Inflammatory macrophage treated with lipopolysaccharide for 4 hours (primary cell): ENCODE results near the gene ACRBP.
"Not testable (repeated sequence)": the region's sequence is repeated elsewhere in the genome, so short reads cannot be mapped to it uniquely, and the experiment has no call there.

Source experiments
- DNase-seq: peaks from one replicate; pipeline ENCODE4 v3.0.0-alpha.2; 2020

The ACRBP gene

DNA sequence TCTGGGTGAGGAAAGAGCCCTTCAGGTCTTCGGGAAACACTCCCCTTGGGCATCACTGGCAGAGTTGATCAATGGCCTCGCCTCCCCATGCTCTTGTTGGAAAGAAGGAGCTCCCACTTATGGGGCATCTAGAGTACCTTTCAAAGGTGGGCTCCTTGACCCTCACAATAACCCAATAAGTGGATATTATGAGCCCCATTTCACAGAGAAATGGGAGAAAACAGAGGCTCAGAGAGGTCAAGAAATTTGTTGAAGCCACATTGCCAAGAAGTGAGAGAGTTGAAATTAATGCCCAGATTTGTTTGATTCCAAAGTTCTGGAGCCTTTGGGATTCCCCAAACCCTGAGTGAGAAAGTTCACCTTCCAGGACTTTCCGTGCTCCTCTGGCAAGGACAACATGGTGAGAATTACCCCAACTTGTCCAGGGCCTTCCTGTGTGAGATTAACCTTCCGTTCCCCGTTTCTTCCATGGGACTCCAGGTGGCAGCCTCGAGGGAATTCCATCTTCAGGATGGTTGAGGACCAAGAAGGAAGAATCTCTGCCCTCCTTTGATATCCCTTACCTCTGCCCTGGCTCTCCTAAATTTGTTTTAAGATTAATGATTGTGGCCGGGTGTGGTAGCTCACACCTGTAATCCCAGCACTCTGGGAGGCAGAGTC, 32.6 kb downstream of the ACRBP start:
- no peak for DNase-seq

DNA sequence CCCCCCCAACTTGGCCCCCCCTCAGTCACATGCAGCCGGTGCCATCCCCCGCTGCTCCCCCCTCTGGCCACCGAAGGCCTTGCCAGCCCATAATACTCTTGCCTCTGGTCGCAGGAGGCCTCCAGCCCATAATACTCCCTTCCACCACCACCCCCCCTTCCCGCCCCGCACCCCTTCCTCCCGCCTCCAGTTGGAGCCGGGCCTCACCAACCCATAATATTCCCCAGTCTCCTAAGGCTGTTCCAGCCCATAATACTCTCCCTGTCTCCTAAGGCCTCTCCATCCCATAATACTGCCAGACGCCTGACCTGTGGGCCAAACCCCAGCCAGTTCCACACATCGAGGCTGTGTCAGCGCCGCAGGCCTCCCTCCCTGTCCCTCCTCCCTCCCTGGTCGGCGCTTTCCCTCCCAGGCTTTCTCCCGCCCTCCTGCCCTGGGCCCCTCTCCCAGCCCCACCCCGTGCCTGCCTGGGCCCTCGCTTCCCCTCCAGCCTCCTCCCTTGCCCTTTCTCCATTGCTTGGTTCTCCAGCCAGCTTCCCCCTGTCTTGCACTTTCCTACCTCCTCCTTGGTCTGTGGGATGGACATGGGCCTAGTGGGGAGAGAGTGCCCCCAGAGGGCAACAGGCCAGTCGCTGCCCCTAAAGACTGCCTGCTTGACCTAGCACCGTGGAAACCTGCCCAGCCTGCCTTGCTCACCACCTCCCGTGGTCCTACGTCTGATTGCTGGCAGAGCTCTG, 33.3 kb downstream of the ACRBP start:
- DNase-seq = peak; percentile 66

DNA sequence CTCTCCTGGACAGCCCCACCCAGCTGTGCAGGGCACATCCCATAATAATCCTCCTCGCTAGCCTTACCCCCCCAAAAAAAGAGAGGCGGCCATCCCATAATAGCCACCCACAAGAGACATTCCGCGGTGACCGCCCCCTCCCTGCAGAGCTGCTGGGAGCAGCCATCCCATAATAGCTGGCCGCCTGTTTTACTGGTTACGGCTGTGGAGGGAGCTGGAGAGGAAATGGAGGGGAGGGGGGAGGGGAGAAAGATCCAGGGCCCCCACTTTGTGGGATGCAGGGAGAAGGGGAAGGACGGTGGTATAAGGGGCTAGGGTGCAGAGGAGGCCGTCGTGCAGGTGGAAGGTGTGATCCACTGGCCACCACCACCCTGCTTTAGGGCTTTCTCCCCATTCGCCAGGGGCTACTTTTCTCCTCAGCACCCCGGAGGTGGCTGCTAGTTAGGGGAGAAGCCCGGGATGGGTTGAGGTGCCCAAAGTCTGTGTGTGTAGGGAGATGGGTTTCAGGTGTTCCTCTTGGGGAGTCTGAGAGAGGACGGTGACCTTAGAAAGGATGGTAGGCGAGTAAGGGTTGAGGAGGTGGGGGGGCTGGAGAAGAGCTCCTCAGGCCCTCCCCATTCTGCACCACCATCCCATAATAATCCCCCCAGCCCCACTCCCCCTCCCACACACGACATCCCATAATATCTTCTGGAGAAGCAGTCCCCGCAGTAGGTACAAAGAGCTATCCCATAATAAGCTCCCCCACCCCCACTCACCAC, 34.0 kb downstream of the ACRBP start:
- DNase-seq = no peak

DNA sequence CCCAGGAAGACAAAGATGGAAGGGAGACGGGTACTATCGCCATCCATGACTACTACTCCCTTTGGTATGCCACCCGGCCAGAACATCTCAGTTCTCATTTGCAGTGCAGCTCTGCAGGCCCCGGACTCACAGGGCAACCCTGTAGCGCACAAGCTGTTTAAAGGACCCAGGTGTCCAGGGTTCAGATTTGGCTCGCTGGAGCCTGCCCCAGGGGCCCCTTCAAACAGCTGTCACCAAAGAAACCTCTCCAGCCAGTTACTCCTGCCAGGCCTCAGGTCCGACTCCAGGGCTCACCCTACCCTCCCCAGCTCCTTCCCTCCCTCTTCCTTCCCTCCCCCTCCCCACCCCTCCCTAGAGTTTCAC, 34.6 kb downstream of the ACRBP start:
- DNase-seq = no peak

DNA sequence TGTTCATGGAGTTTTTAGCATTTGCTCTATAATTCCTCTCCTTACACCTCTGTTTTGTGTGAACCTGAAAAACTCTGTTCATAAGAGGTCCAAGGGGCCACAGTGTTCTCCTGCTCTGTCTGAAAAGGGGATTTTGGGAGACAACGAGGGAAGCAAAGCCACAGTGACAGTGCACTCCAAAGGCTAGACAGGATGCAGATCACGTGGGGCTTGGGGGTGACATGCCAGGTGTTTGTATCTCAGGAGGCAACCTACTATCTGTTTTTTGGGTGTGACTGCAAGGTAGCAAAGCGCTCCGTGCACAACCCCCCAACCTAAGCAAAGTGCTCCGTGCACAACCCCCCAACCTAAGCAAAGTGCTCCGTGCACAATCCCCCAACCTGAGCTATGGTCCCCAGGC, 35.0 kb downstream of the ACRBP start:
- no peak for DNase-seq

DNA sequence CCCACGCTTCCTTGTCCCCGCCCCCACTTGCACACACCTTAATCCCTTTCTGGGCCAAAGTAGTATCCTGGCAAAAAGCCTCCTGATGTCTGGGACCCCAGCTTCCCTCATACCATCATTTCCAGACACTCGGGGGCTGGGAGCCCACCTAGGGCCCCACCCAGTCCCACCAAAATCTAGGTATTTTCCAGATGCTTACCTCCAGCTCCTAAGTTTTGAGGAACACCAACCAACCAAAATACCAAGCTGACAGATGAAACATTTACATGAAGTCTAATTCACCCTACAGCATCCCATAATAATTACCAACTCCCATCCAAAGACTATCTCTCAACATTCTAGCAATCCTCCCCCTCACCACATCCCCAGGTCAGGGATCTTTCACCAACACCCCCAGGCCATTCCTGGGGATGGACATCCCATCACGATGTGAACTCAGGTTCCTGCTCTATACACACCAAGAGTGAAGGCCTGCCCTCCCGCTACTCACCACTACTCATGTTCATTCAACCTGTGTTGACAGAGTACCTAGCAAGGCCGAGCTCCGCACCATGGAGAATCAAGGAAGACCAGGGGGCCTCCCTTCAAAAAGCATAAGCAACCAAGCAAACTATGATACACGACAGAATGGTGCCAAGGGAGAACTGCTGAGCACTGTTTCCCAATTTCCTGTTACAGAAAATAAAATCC, 38.5 kb downstream of the ACRBP start:
- DNase-seq = no peak

DNA sequence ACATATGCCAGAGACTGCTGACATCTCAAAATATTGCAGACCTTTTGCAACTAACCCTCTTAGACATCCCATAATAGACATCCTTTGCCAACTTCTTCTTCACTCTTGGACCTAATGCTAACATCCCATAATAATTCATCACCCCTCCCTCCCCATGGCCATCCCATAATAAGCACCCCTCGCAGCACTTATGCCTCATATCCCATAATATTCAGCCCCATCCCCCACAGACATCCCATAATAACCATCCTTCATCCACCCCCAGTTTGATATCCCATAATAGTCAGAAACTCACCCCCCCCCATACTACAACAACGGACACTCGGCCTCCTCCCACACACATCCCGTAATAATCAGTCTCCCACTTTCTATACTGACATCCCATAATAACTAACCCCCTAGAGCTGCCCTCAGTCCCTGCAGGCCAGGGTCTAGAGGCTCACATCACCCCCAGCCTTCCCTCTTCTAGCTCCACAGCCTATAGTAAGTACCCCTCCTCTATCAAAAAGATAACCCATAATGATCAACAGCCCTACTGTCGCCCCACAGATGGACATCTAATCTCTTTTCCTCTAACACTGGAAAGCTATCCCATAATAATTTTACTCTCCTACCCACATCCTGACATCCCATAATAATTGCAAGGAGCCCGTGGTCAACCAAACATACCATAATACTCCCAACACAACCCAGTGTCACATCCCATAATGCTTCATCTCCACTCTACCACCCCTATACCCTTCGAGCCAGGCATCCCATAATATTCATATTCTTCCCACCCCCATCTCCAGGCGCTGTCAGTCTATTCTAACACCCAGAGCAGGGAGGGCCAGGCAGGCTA, 39.3 kb downstream of the ACRBP start:
- peak; percentile 24 for DNase-seq

DNA sequence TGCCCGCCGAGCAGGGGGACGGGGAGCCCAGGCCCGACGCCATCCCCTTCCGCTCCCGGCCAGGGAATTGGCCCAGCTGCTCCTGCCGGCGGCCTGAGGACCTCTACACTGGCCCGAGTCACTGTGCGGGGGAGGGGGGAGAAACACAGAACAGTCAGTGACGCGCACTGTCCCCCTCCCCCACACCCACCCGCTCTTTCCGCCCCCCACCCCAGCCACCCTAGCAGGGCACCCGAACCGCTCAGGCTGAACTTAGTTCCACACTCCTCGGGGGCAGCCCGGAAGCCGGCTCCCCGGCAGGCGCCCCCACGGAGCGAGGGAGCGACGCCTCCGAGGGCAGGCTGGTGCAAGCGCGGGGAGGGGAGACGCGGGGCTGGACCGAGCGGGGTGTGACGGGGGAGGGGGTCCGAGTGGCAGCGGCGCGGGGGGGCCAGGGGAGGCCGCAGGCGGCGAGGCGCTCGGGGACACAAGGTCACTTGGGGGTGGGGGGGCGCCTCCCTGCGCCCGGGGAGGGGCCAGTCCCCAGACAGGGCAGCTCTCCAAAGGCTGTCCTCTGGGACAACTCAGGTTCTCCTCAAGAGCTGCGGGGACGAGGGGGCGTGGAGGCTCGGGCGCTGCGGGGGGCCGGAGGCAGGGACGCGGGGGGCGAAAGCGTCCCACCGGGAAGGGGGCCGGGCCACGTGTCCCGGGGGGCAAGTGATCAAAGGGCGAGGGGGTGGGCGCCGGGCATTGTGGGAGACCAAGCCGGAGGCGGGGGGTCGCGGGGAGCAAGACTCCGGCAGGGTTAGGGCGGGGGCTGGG, 40.7 kb downstream of the ACRBP start:
- DNase-seq = peak; percentile 37

DNA sequence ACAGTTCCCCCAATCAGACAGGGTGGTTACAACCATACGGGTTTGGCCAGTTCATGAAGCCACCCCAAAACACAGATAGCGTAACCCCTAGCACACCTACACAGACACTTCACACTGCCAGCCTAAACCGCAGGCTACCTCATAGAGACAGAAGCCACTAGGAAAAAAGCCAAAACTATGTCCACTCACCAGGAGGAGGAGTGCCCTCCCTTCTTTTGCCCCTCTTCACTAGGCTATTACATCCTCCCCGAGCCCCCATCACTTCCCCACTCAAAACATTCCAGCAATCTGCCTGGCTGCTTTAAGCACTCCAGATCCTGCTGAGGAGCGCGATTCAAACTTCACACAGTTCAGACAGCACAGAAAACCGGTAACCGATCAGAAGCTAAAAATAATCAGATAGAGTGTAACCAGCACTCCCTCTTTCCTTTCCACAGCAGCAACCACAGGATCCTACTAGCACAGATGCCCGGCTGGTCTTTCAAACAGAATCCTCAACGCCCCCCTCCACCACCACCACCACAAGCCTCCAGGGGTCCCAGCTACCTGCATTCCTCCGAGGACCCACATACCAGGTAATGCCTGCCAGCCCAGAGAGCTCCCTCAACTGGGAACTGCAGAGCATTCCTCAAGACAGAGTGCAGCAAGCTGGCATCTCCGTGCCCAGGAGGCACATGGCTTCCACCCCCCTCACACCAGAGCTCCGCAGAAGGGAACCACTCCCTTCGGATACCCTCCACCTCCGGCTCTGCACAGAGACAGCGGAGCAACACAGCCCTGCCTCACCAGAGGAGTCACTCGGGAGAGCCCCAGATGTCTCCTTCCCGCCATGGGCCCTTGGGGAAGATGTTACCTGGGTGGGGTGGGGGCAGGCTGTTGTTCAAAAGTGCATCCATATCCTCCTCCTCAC, 41.6 kb downstream of the ACRBP start:
- no peak for DNase-seq

DNA sequence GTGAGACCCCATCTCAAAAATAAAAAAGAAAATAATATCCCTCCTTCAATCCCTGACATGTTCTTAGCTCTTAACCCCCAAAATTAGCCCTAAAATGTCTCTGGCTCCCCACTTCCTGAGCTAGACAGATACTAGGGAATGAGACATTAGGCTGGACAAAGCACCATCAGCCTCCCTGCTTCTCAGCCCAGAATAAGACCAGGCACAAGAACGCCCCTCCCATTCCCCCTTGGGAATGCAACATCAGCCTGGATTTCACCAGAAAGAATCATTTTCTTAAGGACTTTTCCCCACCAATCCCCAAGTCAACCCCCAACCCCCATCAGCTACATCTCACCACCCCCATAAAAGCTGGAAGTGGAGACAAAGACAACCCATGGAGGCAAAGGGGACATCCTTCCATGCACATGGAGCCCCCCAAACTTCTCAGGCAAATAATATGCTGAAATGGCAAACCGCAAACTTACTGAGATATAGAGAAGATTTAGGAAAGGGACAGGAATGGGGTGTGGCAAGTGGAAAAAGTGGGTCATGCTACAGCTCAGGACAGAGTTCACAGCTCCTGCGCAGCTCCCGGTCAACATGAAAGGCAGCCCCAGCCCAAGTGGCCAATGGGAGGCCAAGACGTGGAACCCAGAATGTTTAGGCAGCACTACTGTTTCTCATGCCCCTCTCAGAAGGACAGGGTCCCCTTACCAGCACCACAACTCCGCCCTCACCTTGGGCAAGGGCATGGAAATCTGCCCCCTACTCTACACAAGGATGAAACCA, 42.8 kb downstream of the ACRBP start:
- DNase-seq = no peak

DNA sequence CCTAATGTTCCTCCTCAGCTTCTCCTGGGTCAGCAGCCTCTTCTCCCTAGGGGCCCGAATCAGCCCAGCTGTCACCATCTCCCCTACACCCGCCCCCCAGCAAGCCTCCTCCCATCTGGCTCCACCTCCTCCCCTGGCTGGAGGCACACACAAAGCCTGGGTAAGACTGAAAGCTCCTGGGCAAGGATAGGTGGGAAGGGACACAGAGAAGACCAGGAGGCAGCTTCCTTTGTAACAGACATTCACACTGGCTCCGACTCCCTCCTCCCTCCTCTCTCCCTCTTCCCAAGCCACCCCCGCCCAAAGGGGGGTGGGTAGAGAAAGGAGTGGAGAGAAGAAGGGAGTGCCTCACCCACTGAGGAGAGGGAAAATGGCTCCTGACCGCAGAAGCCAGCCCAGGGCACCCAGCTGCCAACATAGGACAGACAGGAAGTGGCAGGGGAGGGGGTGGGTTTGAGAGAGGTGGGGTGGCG, 44.1 kb downstream of the ACRBP start:
- DNase-seq = no peak

DNA sequence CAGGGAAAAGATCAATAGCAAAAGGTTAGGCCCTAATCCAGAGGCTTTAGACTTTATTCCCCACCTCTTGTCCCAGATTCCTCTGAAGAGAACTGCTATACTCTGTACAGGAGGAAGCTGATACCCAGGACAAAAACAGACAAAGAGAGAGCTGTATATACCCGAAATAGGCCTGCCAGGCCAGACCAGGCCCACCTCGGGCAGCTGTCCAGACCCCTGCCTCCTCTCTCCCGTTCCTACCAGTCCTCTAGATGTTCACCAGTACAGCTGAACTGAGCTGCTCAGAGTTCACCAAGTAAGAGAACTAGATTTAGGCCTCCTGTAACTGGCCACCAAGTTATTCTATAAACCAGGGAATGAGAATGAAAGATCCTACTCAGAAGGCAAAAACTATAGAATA, 44.7 kb downstream of the ACRBP start:
- no peak for DNase-seq

DNA sequence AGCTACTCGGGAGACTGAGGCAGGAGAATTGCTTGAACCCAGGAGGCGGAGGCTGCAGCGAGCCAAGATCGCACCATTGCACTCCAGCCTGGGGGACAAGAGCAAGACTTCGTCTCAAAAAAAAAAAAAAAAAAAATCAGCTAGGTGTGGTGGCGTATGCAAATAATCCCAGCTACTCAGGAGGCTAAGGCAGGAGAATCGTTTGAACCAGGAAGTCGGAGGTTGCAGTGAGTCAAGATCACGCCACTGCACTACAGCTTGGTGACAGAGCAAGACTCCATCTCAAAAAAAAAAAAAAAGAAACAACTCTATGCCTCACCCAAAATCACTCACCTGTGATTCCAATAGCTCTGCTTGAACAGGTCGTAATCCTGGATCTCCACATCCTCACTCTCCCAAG, 51.6 kb downstream of the ACRBP start:
- DNase-seq = not testable (repeated sequence)

DNA sequence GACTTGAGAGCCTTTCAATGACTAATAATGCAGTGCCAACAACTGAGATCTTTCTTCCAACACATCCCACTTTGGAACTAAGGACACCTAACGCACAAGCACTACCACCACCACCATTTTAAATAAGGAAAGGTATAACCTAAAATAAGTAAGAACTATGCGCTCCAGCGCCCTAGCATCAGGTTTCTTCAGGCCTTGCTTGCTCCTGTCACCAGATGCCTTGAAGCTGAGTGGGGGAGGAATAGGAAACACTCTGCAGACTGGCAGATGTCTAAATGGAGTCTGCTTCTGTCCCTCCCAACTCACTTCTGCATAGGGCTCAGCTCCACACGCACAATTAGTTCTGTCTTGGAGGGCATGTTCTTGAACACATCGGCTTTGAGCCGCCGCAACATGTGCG, 55.1 kb downstream of the ACRBP start:
- DNase-seq = no peak
